ENCODE results near the gene FXYD3. TPM values are rescaled to one million over a fixed set of nuclear protein-coding genes. Genes with fewer than 3 reads are reported as not detected.

FXYD3 gene
- total RNA-seq, 2 experiments from 2014 or later, result 0.35 to 0.88 TPM

DNA sequence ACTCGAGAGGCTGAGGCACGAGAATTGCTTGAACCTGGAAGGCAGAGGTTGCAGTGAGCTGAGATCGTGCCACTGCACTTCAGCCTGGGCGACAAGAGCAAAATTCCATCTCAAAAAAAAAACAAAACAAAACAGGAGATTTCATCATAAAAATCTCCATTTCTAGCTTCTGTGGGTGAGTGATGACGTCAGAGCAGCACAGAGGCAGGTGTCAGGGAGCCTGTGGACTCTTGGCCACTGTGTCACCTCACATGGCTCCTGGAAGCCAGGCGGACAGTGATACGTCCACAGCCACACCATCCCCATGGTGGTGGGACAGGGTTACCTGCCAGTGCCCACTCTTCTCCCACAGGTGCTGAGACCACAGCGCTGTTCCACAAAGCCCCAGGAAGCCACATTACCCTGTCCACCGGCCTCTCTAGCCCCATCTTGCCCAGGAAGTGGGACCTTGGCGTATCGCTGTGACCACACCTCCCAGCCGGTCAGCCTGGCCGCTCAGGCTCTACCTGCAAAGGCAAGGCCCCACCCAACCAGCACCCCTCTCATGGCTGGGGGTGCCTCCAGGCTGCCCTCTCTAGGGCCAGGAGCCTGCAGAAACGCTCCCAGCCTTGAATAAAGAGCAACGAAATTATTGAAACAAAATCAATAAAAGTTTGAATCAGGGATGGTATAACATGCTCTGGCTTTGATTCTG, 2.5 kb upstream of the FXYD3 start:
- H3K9me3 ChIP-seq (ENCODE audit: low read length), result no peaks in the 10 kb centered on the region
- H2AFZ ChIP-seq (ENCODE audit: low read length), result no peak overlapping the region
- H3K4me1 ChIP-seq (ENCODE audit: insufficient read depth, low read length, poor library complexity, severe bottlenecking), result no peaks in the 10 kb centered on the region
- no peaks in the 10 kb centered on the region for H3K9me2 ChIP-seq (ENCODE audit: insufficient read depth, low read length)
- no peaks in the 10 kb centered on the region for H3K79me2 ChIP-seq (ENCODE audit: insufficient read depth, low read depth, low read length)
- H4K20me1 ChIP-seq (ENCODE audit: insufficient read depth, low read length), result no peaks in the 10 kb centered on the region
- ChIA-PET POLR2A (no interaction called here), CTCF (ENCODE audit: unreplicated experiment) (no interaction called here)
- no peak for DNase-seq (ENCODE audit: low spot score)
- no TSS peak for BruUV-seq (replicated peaks)
- no peak overlapping the region for H3K4me3 ChIP-seq (ENCODE audit: low read depth, low read length, poor library complexity, severe bottlenecking)
- TF ChIP-seq, protein P1, sequence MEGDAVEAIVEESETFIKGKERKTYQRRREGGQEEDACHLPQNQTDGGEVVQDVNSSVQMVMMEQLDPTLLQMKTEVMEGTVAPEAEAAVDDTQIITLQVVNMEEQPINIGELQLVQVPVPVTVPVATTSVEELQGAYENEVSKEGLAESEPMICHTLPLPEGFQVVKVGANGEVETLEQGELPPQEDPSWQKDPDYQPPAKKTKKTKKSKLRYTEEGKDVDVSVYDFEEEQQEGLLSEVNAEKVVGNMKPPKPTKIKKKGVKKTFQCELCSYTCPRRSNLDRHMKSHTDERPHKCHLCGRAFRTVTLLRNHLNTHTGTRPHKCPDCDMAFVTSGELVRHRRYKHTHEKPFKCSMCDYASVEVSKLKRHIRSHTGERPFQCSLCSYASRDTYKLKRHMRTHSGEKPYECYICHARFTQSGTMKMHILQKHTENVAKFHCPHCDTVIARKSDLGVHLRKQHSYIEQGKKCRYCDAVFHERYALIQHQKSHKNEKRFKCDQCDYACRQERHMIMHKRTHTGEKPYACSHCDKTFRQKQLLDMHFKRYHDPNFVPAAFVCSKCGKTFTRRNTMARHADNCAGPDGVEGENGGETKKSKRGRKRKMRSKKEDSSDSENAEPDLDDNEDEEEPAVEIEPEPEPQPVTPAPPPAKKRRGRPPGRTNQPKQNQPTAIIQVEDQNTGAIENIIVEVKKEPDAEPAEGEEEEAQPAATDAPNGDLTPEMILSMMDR (conservative IDR thresholded peaks at IDR 0.05; ENCODE audit: low read length), result no peak
- no peak for TF ChIP-seq EZH2phosphoT487 (IDR thresholded peaks at IDR 0.05; ENCODE audit: borderline replicate concordance, low read depth, low read length)
- H3K4me2 ChIP-seq (ENCODE audit: low read length), result no peak overlapping the region
- intact Hi-C loops (cut with micrococcal nuclease; ENCODE audit: unreplicated experiment), result no loop called here
- H3K36me3 ChIP-seq (ENCODE audit: insufficient read depth, low read length), result no peaks in the 10 kb centered on the region
- no peak overlapping the region for H3K27ac ChIP-seq (ENCODE audit: low read depth, low read length, poor library complexity, severe bottlenecking)

GRCh38 chr19:35114353-35115176, 1.1 kb upstream of the FXYD3 start:
- ChIA-PET POLR2A (interaction anchor here (0.8 to 1.2 kb wide), 2 partner anchors 10 to 53 kb away, joined by 3 read pairs; no protein-coding TSS in a partner anchor), CTCF (ENCODE audit: unreplicated experiment) (interaction anchor here (0.6 to 1.0 kb wide), 2 partner anchors 27 to 171 kb away, joined by 3 read pairs; no protein-coding TSS in a partner anchor)
- Histone ChIP-seq H3K79me2 (ENCODE audit: insufficient read depth, low read depth, low read length) (no peaks in the 10 kb centered on the region), H3K36me3 (ENCODE audit: insufficient read depth, low read length) (no peaks in the 10 kb centered on the region), H3K4me2 (ENCODE audit: low read length) (peak overlapping the region; percentile 61), H3K9me3 (ENCODE audit: low read length) (no peaks in the 10 kb centered on the region), H2AFZ (ENCODE audit: low read length) (peak overlapping the region; percentile 83), H3K4me1 (ENCODE audit: insufficient read depth, low read length, poor library complexity, severe bottlenecking) (no peaks in the 10 kb centered on the region), H3K4me3 (ENCODE audit: low read depth, low read length, poor library complexity, severe bottlenecking) (peak overlapping the region; percentile 43), H4K20me1 (ENCODE audit: insufficient read depth, low read length) (no peaks in the 10 kb centered on the region), H3K27ac (ENCODE audit: low read depth, low read length, poor library complexity, severe bottlenecking) (no peak overlapping the region), H3K9me2 (ENCODE audit: insufficient read depth, low read length) (no peaks in the 10 kb centered on the region)
- TF ChIP-seq, protein P1 (conservative IDR thresholded peaks at IDR 0.05; ENCODE audit: low read length), result peak; percentile 97
- no peak for TF ChIP-seq EZH2phosphoT487 (IDR thresholded peaks at IDR 0.05; ENCODE audit: borderline replicate concordance, low read depth, low read length)
- BruUV-seq (replicated peaks), result no TSS peak
- intact Hi-C loops (cut with micrococcal nuclease; ENCODE audit: unreplicated experiment), result loop anchor here (1.0 kb wide), 3 partner anchors 21 to 103 kb away; partner anchors contain the start of gene LGI4
- DNase-seq (ENCODE audit: low spot score), result peak; percentile 79

All from OCI-LY7 (cell line).